HG03521 (cell line): Measurements from ENCODE around the gene TUBA8.
"Not testable (repeated sequence)": the region's sequence is repeated elsewhere in the genome, so short reads cannot be mapped to it uniquely, and the experiment has no call there.

Experiments used
- ATAC-seq: cut with Tn5 transposase; IDR thresholded peaks from one replicate; pipeline ENCODE4 v1.9.1; 2021; ENCODE audit warnings: mild to moderate bottlenecking, moderate library complexity; ENCODE audit not compliant: unreplicated experiment

The TUBA8 gene

DNA sequence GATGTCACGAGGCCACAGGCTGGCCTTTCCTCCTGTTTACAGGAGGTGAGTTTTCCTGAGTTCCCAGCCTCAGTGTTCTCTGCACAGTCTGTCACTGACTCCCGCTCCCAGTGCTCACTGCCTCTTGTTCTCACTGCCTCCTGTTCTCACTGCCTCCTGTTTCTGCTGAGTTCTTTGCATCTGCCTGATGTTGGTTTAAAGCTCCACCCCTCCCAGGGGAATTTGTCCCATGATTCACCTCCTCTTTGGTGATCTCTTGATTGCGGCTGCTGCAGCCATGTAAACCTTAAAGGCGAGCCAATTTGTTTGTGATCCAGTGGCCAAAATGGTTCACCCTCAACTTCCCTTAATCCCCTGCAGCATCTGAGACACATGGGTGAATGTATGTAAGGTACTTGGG is 6.0 kb upstream of the TUBA8 start:
- ATAC-seq = no peak

DNA sequence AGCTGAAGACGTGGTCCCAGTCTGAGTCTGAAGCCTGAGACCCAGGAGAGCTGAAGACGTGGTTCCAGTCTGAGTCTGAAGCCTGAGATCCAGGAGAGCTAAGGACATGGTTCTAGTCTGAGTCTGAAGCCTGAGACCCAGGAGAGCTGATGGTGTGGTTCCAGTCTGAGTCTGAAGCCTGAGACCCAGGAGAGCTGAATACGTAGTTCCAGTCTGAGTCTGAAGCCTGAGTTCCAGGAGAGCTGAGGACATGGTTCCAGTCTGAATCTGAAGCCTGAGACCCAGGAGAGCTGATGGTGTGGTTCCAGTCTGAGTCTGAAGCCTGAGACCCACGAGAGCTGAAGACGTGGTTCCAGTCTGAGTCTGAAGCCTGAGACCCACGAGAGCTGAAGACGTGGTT is 4.6 kb upstream of the TUBA8 start:
- not testable (repeated sequence) for ATAC-seq

DNA sequence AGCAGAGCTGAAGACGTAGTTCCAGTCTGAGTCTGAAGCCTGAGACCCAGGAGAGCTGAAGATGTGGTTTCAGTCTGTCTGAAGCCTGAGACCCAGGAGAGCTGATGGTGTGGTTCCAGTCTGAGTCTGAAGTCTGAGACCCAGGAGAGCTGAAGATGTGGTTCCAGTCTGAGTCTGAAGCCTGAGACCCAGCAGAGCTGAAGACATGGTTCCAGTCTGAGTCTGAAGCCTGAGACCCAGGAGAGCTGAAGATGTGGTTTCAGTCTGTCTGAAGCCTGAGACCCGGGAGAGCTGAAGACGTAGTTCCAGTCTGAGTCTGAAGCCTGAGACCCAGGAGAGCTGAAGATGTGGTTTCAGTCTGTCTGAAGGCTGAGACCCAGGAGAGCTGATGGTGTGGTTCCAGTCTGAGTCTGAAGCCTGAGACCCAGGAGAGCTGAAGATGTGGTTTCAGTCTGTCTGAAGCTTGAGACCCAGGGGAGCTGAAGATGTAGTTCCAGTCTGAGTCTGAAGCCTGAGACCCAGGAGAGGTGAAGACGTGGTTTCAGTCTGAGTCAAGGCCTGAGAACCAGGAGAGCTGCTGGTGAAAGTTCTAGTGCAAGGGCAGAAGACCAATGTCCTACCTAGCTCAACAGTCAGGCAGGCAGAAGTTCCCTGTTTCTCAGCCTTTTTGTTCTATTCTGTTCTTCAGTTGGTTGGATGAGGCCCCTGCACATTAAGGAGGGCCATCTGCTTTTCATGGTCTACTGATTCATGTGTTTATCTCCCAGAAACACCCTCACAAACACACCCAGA is 3.9 kb upstream of the TUBA8 start:
- peak; percentile 62 for ATAC-seq

DNA sequence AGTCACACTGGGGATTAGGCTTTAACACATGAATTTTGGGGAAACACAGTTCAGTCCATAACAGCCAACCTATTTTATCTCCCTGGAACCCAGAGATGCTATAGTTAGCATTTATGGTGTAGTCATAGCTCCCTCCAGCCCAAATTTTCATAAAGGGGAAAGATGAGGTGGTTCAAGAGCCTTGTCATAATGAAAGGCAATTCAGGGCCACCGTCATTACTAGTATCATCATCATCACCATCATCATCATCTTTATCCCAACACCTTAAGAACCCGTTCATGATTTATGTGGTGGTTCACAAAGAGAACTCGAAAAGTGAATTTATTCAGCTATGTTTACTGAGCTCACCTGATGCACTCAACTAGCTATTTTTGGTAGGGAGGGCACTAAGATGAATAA is 2.4 kb upstream of the TUBA8 start:
- ATAC-seq = no peak

DNA sequence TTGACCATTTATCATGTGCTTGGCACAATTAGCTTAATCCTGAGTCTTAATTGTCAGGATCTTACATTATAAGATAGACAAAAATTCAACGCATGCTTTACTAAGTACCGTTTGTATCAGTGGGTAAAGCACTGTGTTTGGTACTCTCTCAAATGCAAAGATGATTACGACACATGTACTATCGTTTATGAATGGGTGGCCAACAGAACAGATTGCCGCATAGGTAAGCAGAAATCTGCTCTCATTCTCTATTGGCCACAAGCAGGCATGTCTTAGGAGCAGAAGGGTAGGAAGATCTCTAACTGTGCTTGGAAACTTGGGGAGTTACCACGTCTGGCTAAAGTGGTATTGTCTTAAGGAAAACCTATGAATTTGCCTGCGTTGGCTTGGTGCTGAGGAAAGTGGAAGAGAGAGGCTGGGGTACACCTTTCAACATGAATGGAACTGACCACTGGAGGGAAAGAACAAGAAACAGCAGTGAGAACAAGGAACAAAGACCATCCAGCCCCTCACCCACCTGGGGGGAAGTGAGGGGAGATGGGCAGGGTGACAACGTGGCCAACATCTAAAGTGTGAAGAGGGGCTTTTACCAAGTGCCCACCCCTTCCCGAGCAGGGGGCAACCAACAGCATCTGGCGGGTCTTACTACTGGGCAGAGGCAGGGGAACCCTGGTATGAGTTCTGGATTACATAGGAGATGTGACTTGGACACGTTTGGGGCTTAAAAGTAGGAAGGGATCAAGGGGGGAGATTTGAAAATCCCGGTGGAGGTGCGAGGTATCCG is 1.0 kb upstream of the TUBA8 start:
- ATAC-seq = no peak

DNA sequence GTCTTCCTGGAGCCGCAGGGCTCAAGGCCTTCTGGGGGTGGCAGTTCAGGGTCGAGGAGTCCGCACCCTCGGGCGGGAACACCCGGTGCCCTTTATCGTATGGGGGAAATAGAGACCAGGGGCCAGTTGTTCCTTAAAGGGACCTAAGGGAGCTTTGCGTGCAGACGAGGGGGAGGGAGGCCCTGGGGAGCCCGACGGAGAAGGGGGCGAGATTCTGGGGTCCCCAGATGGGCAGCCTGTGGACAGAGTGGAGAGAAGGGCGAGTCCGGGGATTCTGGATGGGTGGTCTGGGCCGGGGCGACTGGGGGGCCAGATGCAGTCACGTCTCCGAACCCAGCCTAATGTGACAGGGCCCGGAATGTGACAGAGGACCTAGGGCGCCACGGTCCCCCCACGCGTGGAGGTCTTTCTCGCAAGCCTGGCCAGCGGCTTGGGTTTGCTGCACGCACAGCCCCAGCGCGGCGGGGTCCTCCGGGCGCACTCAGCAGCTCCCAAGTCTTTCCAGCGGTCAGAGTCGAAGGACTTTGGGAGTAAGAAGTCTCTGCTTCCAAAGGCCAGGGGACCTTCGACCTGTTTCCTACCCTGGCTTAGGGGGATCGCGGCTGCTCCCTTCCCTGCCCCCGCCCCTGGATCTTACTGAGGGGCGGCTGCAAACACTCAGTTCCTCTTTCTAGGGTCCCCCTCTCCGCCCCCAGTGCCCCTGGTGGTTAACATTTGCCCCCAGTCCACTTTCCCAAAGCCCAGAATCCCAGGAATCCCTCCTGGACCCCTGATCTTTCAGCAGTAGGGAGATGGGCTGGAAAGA is 547 bp downstream of the TUBA8 start:
- no peak for ATAC-seq

DNA sequence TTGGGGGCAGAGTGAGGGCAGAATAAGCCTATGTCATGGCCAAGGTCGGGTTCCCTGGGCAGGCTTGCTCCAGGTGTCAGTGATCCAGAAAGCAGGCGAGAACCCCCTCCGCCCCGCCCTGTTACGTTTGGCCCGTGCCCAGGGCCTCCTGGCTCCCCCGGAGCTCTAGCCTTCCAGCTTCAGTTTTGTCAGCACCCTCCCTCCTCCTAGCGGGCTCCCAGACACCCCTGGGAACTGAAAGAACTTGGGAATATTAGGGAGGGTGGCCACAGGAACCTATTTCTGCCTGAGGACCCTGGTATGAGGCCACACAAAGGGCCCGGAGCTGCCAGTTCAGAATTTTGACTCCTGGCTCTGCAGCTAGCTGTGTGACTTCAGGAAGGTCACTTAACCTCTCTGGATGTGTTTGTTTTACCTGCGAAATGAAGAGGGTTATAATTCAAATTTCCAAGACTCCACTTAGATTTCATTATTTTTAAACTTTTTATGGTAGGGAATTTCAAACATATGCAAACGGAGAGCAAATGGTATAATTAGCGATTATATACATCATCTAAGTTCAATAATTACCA is 1.2 kb downstream of the TUBA8 start:
- no peak for ATAC-seq

DNA sequence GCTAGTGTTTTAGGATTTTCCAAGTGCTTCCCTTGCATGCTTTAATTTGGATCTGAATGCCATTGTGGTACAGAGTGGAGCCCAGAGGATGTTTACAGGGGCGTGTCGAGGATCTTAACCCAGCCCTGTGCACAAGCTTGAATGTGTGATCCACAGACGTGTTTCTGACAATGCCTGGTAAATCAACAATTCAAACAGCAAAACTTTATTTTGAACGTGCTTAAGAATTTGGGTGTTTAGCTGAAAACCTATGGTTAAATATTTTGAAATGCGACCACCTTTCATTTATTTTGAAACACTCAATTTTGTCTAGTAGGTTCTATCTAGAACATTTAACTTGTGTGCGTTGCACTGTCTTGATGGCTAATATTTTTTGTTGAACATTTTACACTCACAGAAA is 1.8 kb downstream of the TUBA8 start:
- ATAC-seq = no peak

DNA sequence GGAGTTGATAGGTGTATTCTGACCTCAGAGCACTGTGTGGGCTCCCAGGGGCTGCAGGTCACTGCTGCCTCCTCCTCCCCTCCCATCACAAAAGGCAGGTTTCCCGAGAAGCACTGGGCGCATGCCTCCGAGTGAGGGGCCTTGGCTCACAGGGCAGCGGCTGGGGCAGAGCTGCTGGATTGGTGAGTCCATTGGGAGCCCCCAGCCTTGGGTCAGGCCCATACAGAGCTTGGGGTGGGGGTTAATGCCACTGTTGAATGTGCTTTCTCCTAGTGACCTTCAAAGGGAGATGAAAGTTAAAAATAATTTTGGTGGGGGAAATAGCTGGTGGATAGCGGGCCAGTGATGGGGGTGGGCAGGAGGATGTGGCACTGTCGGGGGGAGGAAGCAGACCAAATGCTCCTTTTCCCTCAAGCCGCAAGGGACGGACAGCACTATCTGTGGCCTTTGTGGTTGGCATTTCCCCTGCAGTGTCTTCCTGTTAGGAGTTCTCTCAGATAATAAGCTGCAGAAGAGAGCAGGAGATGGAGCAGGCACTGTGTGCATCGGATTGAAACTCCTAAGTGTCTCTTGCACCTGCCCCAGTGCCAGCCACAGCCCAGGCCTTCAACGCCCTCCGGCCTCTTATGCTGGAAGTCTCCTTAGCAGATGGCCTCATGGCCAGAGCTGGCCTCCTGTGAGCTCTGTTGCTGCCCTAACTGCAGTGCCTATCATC is 3.2 kb downstream of the TUBA8 start:
- no peak for ATAC-seq

DNA sequence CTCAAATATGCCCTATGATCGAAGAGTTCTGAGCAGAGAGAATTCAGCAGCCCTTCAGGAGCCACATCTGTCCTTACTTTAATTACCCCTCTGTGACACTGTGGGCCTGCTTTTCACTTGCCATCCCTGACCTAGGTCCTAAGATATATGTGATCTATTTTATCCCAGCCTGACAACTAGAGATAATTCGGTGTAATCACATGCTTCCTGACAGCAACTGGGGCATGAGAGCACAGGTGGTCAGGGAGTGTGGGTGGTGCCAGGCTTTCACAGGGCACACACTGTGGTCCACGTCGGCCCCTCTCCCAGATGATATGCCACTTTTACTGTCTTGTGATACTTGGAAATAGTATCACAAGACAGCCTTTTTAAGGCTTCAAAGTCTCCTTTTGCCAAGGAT is 3.9 kb downstream of the TUBA8 start:
- no peak for ATAC-seq

DNA sequence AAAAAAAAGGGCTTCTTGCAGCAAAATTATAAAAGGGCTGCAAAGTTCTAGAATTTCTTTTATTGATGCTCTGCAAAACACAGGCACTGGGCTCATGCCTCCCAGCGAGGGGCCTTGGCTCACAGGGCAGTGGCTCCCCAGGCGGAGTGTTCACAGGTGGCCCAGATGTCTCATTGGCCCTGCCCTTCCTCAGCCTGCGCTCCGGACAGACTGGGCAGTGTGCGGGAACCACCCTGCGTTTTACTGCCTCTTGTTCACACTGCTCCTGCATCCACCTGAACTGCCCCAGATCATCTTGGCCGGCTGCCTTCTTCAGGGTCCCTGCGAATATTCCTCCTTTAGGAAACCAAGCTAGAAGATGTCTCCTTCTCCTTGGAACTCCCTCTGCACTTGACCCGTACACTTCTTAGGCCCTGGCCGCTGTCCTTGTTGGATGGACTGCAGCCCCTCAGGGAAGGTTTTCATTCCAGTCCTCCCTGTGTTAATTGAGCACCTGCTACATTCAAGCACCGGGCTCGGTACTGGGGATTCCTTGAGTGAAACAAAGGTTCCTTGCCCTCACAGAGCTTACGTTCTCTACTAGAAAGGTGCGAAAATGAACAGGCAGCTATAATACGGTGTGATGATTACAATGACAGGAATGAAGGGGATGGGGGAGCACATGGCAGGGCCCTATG is 4.5 kb downstream of the TUBA8 start:
- no peak for ATAC-seq

DNA sequence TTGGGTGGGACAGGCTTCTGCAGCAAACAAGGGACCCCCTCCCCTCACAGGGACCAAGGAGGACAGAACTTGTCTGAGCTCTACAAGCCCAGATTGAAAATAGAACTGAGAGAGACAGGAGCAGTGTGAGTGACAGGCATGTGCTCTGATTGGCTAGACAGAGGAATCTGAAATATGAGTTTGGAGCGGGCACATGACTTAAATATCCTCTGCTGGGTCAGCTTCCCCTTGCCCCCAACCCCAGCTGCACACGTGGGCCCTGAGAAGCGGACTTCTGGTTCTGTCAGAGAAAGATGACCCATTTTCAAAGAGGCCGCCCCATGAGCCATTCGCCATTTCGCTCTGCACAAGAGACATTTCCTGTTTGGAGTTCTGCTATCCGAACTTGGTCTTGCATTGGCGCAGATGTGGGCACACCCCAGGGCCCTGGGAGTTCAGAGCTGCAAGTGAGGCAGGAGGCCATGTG is 5.3 kb downstream of the TUBA8 start:
- no peak for ATAC-seq

DNA sequence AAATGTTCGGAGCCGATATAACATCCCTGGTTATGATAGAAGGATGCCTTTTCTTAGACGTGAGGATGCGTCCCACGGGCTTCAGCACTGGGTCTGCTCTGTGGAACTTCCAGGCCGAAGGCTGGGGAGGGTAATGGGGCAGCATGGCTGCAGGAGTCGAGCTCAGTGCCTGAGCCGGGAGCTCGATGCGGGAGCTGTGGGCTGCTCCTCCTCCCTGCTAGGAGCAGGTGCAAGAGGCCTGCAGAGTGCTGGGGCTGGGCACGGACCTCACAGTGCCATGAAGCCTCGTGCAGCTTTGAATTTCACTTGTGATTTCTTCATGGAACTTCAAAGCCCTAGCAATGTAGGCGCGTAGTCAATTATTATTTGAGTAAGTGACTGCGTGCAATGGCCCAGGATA is 6.0 kb downstream of the TUBA8 start:
- no peak for ATAC-seq

DNA sequence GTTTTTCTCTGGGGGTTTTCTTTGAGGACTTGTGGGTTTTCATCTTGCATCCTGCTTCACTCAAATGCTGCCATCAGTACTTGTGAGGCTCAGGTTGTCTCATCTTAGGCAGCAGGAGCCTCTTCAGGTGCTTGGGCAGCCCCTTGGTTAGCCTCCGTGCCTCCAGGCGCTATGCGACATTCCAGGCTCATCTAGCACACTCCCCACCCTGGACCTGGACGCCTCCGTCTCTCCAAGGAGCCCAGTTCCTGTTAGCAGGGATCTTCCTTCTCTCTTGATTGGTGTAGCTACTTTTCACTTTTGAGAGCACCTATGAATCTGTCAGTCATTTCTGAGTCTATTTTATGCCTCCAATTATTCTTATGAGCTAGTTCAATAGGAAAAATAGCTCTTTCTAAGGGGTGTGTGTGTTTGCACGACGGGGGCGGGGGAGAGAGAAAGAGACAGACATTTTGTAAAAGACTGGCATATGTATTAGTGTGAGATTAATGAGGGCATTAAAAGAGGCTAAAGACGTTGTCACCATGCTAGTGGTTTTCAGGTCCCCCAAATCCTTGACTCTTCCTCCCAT is 7.8 kb downstream of the TUBA8 start:
- no peak for ATAC-seq

DNA sequence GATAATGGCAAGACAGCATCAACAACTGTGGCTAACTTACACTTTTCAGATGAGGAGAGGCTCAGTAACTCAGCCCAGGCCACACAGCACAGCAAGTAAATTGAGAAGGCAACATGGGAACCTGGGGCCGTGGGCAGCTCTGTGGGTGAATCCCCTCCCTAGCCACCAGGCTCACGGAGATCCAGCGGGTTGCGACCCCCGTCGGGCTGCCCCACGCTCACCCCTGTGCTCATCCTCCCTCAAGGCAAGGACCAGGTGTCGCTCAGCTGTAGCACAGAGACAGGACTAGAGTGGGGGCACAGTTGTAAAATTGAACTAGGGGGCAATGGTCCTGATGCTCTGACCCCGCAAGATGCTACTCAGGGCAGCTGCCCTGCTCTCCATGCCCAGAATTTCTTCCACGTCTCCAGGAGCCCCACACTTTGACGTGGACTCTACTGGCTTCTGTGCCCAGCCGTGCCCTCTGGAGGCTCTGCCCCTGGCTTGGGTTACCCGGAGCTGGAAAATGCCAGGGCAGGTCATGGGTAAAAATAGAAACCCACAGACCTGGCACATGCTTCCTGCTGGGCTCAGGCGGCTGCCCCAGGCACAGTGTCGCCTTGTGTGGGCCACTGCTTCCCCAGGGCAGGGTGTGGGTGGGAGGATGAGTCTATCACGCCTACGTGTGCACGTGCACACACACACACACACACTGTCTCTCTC is 9.0 kb downstream of the TUBA8 start:
- no peak for ATAC-seq

DNA sequence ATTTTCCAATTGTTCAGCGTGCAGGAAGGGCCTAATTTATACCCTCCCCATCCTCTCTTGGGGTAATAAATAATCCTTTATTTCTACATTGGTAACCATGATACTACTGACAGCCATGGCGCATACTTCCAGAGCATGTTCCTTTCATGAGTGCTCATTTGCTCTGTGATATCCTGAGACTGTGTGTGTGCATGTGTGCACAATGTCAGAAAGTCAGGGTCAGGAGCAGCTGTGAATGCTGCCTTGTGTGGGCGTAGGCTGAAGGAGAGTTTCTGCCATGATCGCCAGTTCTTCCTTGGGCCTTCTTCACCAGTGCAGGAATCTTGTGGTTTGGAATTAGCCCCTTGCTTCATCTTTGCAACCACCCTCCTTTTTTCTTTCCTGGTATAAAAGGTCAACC is 10.2 kb downstream of the TUBA8 start:
- ATAC-seq = no peak

DNA sequence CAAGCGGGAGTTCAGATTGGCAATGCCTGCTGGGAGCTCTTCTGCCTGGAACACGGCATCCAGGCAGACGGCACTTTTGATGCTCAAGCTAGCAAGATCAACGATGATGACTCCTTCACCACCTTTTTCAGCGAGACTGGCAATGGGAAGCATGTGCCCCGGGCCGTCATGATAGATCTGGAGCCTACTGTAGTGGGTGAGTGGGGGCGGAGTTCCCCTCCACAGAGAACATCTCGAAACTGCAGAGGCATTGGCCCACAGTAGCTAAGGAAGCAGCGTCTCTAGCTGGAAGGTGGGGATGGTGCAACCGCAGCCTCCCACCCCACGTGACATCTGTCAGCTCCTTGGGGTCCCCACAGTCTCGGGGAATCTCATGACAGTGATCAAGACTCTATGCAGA is 10.9 kb downstream of the TUBA8 start:
- ATAC-seq = no peak

DNA sequence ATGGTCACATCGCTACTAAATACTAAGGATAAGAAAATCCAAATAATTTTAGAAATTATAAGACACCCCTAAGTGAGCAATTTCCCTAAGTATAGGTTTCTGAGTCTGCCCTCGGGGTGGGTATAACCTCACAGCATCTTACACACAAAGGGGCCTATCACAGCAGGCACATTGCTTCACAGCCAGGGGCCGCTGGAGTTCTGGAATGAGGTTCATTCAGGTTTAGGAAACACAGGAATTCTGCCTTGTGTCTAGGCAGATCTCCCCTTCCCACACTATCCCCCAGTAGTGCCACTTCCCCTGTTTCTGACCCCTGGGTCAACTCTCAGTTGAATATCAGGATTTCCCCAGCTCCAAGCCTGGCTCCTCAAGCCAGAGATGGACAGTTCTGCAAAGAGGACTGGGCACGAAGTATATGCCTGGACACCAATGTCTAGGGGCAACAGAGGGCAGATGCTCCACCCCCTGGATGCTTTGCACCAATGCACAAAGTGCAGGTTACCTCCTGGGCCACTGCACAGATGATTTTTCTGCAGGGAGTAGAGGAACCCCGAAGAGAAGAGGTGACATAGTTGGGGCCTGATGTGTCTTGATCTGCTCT is 11.4 kb downstream of the TUBA8 start:
- ATAC-seq = no peak
